Inflammatory macrophage (primary cell): Measurements from ENCODE around the gene ANGPTL7.
"Not testable (repeated sequence)": the region's sequence is repeated elsewhere in the genome, so short reads cannot be mapped to it uniquely, and the experiment has no call there.

Experiments used
- DNase-seq, 2 donors: peaks; one replicate each; pipeline ENCODE4 v3.0.0-alpha.2; 2020 to 2022
- total RNA-seq, 18 experiments: gene quantifications; one replicate each; lab custom pipeline; 2026; ENCODE audit warnings: mixed read lengths in 6 of 18, inconsistent platforms in 2 of 18; lab: John Stamatoyannopoulos, UW

Gene ANGPTL7, protein sequence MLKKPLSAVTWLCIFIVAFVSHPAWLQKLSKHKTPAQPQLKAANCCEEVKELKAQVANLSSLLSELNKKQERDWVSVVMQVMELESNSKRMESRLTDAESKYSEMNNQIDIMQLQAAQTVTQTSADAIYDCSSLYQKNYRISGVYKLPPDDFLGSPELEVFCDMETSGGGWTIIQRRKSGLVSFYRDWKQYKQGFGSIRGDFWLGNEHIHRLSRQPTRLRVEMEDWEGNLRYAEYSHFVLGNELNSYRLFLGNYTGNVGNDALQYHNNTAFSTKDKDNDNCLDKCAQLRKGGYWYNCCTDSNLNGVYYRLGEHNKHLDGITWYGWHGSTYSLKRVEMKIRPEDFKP
- 0 to 0.15 (median 0) reads per million in 18 experiments for total RNA-seq

DNA sequence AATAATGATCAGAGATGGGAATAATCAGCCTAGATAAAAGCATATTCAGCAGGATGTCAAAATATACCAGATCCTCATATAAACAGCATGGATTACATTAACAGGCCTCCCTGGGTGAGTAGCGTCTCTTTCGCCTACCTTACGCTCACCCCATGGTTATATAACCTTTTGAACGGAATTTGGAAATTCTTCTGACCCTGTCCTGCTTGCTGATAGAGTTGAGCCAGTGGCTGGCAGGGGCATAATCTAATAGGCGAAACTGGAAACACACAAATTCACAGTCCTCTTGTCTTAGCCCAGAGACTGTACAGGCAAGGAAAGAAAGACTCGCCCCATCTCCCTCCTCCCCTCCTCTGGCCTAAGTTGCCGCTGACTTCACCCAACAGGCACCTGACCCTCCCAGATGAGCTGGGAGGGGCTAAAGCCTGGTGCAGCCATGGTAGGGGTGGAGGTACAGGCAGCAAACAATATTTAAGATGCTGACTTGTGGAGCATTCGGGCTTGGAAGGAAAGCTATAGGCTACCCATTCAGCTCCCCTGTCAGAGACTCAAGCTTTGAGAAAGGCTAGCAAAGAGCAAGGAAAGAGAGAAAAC lies at the start of gene ANGPTL7:
TSS of gene ANGPTL7 (plus strand) at position 498 of the 594 bp plus-strand sequence. CDS start 225 bp downstream, outside the sequence.
- DNase-seq = no peak

DNA sequence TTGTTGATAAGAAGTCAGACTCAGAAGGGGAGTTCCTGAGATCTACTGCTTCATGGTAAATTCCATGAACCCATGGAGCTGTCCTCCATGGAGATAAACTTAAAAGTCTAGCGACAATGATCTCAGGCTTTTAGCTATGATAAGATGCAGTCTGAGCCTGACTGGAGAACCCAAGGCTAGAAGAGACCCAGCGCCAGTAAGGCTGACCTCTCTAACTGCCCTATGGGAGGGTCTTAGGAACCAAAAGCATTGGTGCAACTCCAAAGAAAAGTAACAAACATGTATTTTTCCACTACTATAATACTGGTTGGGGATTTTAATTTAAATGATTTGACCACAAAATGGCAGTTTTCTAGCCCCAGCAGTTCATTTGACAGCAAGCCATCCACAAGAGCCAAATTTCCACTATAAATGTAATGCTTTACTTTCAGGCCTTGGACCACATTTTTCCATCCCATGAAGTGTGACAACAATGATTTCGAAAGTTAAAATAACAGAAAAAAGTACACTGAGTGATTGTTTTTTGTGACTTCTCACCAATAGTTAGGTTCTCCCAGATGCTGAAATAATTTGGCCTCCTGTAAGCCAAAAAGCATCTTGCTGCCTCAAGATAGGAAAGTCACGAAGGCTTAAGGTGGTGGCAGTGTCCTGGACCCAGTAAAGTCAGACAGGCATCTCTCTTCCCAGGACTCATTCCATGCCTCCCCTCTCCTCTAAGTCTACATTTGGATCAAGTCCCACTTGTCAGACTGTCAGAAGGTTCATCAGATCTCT lies 46.4 kb upstream of the ANGPTL7 start:
- no peak for DNase-seq

DNA sequence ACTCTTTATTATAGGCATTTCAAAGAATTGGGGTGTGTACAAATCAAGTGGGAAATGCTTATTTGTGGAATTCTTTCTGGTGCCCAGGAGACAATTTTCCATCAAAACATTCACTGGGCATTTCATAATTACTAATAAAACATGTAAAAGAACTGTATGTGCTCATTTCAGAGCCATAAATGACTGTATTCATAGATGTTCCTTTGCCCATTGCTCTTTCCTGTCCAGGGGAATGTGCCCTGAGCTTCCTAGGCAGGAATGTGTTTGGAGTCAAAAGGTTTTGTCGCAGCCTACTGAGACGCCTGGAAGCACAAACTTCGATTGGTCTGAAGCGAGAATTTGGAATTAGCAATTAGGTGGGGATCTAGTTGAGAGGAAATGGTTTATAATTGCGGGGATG lies 45.8 kb upstream of the ANGPTL7 start:
- DNase-seq = no peak

DNA sequence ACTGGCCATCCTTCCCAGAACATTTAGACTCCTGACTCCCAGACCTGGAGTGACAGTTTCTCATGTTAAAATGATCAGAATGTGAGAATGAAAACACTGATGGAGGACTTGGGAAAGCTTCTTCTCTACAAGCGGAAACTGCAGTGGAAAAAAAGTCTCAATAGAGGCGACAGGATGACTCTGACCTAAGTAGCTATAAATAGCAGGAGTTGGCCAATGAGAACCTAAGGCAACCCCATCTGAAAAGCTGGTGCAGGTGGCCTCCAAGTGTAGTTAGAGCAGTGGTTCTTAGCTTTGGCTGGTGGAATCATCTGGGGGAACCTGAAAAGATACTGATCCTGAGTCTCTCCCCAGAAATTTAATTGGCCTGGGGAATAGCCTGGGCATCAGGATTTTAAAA lies 45.2 kb upstream of the ANGPTL7 start:
- no peak for DNase-seq

DNA sequence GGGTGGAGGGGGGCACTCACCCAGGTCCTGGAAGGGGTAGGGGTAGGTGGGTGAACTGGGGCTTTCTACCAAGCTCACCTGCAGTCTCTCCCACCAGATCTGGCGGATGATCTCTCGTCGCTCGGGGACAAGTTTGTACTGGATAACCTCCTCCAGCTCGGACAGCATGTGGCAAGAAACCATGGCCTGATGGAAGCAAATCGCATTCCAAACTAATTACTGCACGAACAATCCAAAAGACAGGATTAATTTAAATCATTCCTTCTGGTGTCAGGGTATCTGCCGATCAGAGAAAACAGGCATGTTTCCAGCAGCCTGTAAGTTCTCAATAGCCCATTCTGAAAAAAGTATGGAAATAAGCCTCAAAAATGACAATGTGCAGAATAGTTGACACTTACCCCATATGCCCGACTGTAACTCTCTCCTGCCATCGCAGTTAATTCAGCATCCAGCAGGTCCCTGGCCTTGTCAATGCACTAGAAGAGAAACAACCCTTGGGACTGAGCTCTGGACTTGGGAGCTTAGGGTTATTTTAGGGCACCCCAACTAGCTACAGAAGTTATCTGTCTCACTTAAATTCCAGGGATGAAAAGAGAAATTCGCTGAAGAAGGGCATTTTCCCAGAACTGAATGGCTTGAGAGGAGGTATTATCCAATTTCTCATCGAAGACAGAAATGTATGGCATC lies 44.4 kb upstream of the ANGPTL7 start:
- DNase-seq = no peak

DNA sequence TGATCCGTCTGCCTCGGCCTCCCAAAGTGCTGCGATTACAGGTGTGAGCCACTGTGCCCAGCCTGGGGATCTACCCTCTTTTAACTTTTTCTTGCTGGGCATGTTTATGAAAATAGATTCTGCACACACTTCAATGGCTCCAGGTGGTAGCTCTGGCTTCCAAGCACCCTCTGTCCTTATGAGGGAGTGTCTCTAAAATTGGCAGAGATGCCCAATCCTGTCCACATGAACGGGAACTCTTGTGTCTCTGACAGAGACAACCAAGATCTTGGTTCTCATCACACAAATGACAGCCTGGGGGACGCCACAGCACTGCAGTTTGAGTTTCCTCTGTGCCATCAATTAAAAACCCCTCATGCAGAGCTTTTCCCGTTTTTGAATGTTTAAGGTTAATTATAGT lies 43.4 kb upstream of the ANGPTL7 start:
- DNase-seq = no peak

DNA sequence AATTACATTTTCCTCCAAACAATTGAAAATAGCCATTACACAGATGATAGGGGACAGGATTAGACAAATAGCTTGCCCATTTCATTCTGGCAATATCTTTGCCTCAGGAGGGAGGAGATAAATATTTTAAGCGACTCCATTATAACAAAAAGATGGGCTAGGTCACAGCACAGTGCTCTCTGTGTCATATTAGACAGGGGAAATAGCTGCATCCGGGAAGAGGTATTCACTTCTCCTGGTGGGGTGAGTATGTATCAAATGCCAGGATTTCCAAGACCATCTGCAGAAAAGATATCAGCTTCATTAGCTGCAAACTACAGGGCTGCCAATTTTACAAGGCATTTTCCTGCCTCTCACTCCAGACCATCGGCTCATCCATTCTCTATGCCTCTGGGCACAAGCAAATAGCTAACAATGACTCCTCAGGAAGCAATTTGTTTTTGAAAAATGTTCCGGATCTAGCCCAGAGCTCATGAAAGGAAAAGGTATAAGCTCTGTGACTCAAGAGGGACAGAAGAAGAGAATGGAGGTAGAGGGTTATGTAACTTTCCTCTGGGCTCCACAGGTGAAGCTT lies 41.9 kb upstream of the ANGPTL7 start:
- no peak for DNase-seq

DNA sequence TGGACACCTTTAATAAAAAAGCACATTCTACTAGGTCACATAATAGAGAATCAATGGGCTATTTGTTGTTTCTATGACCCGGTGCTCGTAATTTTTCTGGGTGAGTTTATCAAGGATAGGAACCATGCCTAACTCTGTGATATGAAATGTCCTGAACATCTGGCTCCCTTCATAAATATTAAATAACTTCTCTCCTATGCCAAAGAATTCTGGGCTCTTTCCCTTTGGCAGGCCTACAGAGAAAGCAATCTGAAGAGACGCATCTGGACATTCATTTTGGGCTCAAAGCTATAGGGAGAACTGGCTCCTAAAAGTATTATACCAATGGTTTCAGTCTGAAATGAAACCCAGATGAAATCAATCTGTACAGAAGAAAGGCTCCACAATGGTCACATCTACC lies 38.8 kb upstream of the ANGPTL7 start:
- no peak for DNase-seq

DNA sequence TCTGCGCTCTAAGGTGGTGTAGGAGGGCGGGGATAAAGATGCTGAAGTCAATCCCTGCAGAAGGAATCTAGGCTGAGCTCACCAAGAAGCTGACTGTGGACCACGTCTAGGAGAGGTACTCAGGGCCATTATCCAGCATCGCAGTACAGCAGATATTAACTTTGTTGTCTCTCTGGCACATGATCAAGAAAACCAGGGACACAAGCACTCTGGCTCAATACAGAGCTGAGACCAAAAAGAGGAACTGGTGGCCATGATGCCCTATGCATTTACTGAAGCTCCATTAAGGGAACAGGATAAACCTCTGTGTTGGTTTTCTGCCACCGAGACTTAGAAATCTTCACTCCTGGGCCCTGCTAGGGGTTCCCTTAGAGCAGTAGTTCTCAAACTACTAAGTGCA lies 38.0 kb upstream of the ANGPTL7 start:
- DNase-seq = peak; percentile 3 to 50

DNA sequence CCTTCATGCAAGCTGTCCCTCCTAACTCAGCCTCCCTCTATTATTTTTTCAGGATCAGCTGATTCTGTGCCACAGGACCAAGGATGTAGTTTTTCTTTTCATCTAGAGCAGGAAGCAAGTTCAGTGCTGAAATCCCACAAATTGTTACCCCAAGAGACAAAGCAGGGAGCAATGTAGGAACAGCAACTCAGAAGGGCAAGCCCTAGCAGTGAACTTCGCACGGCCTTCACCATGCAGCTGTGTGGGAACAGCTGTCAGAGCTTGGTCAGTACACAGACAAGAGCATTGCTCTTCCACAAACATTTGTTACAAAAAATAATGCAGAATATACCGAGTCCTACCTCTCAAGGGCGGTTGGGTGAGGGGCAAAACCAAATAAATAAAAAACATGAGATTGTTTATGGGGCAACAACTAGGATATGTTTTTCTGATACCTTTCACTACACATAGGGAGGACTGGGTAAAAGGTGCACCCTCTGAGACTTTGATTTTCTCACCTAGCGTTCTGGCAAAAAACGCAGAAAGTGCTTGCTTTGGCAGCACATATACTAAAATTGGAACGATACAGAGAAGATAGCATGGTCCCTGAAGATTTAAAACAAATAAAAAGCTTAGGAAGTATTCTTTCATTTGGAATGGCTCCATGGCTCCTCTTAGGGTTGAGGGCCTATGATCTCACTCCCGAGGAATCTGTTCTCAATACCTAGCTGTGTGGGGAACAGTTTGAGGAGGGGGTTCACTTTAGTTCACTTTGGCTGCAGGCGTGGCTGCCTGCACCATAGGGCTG lies 37.1 kb upstream of the ANGPTL7 start:
- DNase-seq = no peak

DNA sequence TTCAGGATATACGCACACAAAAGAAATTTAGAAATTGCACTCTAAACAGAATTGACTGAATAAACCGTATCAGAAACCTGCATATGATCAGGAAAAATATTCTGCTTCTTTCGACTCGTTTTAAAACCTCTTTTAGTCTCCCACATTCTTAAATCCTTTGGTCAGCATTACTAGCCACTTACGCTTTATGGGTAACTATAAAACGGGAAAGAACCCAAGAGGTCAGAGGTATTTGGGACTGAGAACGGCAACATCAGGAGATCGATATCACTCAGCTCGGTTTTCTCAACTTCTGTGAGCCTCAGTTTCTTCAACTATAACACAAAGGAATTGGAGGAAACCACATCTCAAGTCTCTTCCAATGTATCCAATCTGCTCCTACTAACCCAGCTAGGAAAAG lies 36.4 kb upstream of the ANGPTL7 start:
- no peak for DNase-seq

DNA sequence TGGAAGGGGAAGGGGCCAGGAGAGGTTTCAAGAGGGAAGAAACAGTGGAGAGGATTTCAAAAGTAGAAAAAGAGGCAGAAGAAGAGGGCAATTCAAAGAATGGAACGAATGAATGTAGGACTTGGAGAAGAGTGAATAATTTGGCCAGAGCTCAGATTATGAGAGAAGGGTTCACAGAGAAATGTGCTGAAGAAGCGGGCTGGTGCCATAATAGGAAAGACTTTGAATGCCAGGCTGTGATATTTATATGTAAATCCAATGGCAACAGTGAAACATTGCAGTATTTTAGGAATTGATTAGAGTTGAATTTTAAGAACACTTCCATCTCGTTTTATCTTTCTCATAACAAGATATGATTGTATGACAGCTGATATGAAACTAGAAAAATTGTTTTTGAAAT lies 36.0 kb upstream of the ANGPTL7 start:
- no peak for DNase-seq

DNA sequence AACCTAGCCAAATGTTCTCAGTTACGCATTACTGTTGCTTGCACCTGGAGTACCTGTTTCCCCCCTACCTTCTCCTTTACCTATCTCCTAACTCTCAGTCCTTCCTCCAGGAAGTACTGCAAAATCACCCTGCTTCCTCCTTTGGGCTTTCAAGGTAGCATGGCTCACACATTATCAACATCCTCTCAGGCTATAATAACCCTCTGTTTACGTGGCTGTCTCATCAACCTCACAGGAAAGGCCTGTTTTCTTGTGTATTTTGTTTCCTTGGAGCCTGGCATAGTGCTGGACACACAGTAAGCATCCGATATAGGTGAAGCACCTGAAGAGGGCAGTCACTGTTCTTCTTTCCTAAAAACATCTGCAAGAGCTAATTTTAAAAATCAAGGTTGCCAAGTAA lies 32.7 kb upstream of the ANGPTL7 start:
- no peak for DNase-seq

DNA sequence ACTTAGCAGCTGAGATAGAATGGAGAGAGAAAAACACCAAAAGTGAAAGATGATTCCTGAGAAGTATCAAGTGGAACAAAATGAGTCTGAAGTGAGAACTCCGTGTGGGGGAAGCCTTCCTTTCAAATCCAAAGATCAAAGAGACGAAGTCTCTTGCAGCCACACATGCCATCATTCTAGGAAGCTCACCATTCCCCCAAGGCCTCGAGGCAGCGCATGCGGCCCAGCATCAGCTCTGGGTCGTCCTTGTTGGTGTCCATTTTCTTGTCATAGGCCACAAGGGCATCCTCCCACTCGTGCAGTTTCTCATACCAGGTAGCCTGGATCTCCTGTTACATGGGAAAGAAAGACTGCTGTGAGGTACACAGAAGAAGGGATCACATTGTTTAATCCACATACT lies 32.2 kb upstream of the ANGPTL7 start:
- DNase-seq = no peak

DNA sequence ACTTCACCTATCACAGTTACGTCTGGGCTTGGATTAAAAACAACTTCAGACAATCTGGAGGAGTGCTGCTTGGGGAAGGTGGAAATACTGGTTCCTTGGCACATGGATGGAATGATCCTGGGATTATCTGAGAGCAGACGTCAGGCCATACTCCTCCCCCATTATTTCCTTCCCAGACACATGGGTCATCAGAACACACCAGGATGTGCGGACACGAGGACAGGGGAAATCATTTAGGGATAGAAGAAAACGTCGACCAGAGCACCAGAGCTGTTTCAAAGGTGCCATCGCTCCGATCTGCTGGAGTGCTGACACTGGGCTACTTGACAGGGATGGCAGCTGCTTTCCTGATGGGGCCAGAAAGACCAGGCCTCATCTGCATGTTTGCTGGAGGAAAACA lies 31.8 kb upstream of the ANGPTL7 start:
- DNase-seq = no peak

DNA sequence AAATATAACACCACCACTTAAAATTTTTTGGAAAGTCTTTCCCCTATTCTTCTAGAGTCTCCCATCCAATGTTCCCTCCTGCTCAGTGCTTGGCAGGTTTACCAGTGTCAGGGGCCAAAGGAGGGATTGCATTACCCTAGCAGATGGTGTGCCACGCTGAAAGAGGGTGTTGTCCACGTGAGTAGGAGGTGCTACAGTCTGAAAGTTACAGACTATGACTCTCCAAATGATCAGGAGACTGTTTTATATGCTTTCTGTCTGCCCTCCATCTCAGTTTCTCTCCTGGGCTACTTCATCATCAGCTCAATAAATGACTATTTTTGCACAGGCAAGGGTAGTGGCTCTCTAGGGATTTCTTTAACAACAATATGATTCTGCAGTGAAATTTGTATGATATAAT lies 31.3 kb upstream of the ANGPTL7 start:
- DNase-seq = no peak

DNA sequence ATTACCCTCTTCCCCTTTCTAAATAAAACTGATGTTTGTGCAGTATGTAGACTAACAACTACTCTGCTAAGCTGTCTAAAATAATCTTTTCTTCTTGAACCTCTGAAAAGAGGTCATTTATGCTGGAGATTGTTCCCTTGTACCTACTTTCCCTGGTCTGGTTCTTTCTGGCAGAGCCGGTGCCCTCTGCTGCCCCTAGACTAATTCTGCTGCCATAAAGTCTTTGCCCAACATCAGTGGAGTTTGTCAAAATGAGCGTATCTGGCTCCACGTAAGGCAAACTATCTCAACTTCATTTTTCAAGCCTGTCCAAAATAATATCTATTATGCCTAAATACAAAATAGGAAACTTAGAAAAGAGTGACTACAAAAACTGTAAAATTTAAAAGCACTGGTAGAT lies 30.9 kb upstream of the ANGPTL7 start:
- no peak for DNase-seq

DNA sequence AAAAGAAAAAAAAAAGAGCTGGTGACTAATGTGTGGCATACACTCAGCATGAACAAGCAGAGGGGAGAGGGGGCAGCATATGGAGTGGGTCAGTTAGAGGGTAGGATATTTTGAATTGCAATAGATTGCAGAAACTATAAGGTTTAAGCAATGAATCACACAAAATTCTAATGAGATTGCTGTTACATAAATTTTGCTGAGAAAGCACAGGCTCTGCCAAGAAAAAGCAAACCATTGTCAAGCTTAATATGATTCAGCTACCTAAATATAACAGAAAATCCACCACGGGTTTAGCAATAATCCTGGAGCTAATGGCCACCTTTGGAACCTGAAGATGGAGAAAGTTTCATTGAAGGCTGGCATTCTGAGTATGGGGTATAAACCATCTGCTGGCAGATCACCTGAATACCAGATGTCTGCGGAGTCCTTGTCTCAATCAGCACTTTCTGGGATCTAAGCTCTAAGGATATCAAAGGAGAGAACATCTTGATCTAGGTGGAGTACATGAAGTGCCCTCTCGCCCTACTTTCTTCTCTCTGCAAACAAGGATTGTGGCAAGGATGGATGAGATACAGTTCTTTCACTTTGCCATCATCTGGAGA lies 30.3 kb upstream of the ANGPTL7 start:
- DNase-seq = no peak

DNA sequence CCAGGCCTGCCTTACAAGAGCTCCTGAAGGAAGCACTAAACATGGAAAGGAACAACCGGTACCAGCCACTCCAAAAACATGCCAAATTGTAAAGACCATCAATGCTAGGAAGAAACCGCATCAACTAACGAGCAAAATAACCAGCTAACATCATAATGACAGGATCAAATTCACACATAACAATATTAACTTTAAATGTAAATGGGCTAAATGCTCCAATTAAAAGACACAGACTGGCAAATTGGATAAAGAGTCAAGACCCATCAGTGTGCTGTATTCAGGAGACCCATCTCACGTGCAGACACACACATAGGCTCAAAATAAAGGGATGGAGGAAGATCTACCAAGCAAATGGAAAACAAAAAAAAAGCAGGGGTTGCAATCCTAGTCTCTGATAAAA lies 26.4 kb upstream of the ANGPTL7 start:
- not testable (repeated sequence) for DNase-seq

DNA sequence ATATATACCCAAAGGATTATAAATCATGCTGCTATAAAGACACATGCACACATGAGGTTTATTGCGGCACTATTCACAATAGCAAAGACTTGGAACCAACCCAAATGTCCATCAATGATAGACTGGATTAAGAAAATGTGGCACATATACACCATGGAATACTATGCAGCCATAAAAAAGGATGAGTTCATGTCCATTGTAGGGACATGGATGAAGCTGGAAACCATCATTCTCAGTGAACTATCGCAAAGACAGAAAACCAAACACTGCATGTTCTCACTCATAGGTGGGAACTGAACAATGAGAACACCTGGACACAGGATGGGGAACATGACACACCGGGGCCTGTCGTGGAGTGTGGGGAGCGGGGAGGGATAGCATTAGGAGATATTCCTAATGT lies 22.4 kb upstream of the ANGPTL7 start:
- not testable (repeated sequence) for DNase-seq

DNA sequence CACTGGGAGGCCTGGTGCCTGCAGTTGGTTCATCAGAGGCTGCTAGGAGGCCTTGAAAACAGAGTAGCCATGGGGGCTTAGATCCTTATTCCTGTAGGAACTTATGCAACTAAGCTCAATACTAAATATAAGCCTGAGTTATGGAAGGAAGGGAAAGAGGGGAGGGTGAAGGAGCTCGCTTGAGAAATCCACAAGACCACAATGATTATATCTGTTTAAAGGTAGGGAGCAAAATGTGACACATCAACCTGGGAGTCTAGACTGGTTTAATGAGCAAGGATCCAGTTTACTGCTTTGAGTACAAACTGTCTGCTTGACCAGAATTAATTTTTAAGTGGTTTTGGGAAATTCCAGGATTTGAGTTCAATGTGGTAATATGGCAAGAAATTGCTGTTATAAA lies 20.4 kb upstream of the ANGPTL7 start:
- no peak for DNase-seq

DNA sequence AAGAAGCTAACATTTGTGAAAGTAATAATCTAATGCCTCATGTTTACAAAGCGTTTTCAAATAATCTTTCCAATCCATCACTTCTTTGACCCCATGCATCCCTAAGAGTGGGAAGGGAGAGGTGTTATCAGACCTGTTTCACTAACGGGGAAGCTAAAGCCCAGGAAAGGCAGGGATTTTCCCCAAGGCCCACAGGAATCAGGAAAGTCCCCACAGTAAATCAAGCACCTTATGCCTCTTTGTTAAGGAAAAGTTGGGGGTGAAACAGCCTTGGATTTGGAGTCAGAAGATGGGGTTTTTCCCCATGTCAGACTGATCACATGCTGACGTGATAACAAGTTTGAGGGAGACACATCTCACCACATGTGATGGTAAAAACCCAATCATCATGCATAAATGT lies 20.0 kb upstream of the ANGPTL7 start:
- no peak for DNase-seq
